Parathyroid adenoma (tissue), 2 donors: Measurements from ENCODE around the gene CCDC102A.

ENCODE experiments used
- H2AFZ ChIP-seq: fragments of 300-600 bp; sonication (generic); one replicate; pipeline ENCODE4 v1.7.0; 2017; ENCODE audit warnings: antibody characterized with exemption, mild to moderate bottlenecking
- H3K27ac ChIP-seq: fragments of 300-600 bp; sonication (generic); one replicate; pipeline ENCODE4 v1.7.0; 2017
- H3K27me3 ChIP-seq: fragments of 300-600 bp; sonication (generic); one replicate; pipeline ENCODE4 v1.7.0; 2017; ENCODE audit warnings: low read length; ENCODE audit not compliant: control insufficient read depth, insufficient read depth
- H3K36me3 ChIP-seq: fragments of 300-600 bp; sonication (generic); one replicate; pipeline ENCODE4 v1.7.0; 2017; ENCODE audit warnings: low read length; ENCODE audit not compliant: control insufficient read depth, insufficient read depth
- H3K4me1 ChIP-seq: fragments of 300-600 bp; sonication (generic); one replicate; pipeline ENCODE4 v1.7.0; 2017; ENCODE audit warnings: control low read depth
- H3K4me2 ChIP-seq: fragments of 300-600 bp; sonication (generic); one replicate; pipeline ENCODE4 v1.7.0; 2017; ENCODE audit warnings: low read length
- H3K4me3 ChIP-seq: fragments of 300-600 bp; sonication (generic); one replicate; pipeline ENCODE4 v1.7.0; 2017; ENCODE audit warnings: low read depth, low read length
- H3K79me2 ChIP-seq: fragments of 300-600 bp; sonication (generic); one replicate; pipeline ENCODE4 v1.7.0; 2017; ENCODE audit warnings: control low read depth
- H3K9ac ChIP-seq: fragments of 300-600 bp; sonication (generic); one replicate; pipeline ENCODE4 v1.7.0; 2017; ENCODE audit warnings: mild to moderate bottlenecking
- H3K9me3 ChIP-seq: fragments of 300-600 bp; sonication (generic); one replicate; pipeline ENCODE4 v1.7.0; 2017; ENCODE audit warnings: low read length; ENCODE audit not compliant: control insufficient read depth
- TF ChIP-seq, protein P1 (sequence below): fragments of 300-600 bp; sonication (generic); IDR thresholded peaks from one replicate; pipeline ENCODE4 v1.7.0; 2017; ENCODE audit warnings: antibody characterized with exemption, mild to moderate bottlenecking
- donor health status: primary hyperparathyroidism.

CCDC102A gene

DNA sequence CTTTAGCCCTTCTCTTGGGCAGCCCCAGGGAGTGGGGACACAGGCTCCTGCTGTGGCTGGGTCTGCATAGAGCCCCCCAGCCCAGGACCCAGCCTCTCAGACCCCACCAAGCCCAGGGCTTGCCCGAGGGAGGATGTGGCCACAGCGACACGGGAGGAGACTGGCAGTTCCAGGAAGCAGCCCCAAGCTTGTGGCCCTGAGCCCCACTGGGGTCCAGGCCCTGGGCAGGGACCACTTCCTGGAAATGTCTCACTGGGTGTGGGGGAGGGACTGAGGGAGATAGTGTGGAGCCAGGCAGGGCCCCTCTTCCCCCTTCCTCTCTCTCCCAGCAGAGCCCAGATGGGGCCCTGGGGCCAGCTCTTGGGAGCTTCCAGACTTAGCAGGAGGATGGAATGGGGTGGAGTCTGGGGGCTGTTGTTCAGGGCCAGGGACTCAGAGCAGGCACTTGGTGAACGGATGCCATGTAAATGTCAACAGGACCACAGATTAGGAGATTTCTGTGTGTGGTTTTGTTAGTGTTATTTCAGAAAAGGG, 41.4 kb upstream of the CCDC102A start:
- no peak overlapping the region for H3K4me3 ChIP-seq
- H3K4me1 ChIP-seq: no peaks in the 10 kb centered on the region
- no peaks in the 10 kb centered on the region for H3K9me3 ChIP-seq
- H2AFZ ChIP-seq: no peak overlapping the region
- no peak overlapping the region for H3K4me2 ChIP-seq
- no peaks in the 10 kb centered on the region for H3K79me2 ChIP-seq
- TF ChIP-seq, protein P1, sequence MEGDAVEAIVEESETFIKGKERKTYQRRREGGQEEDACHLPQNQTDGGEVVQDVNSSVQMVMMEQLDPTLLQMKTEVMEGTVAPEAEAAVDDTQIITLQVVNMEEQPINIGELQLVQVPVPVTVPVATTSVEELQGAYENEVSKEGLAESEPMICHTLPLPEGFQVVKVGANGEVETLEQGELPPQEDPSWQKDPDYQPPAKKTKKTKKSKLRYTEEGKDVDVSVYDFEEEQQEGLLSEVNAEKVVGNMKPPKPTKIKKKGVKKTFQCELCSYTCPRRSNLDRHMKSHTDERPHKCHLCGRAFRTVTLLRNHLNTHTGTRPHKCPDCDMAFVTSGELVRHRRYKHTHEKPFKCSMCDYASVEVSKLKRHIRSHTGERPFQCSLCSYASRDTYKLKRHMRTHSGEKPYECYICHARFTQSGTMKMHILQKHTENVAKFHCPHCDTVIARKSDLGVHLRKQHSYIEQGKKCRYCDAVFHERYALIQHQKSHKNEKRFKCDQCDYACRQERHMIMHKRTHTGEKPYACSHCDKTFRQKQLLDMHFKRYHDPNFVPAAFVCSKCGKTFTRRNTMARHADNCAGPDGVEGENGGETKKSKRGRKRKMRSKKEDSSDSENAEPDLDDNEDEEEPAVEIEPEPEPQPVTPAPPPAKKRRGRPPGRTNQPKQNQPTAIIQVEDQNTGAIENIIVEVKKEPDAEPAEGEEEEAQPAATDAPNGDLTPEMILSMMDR: no peak
- H3K36me3 ChIP-seq: no peaks in the 10 kb centered on the region
- H3K27me3 ChIP-seq: no peaks in the 10 kb centered on the region
- no peak overlapping the region for H3K27ac ChIP-seq
- no peak overlapping the region for H3K9ac ChIP-seq

GRCh38 chr16:57577214-57577613, 40.8 kb upstream of the CCDC102A start:
- H3K4me1 ChIP-seq: no peaks in the 10 kb centered on the region
- no peak overlapping the region for H3K9ac ChIP-seq
- no peak overlapping the region for H2AFZ ChIP-seq
- no peaks in the 10 kb centered on the region for H3K9me3 ChIP-seq
- no peaks in the 10 kb centered on the region for H3K79me2 ChIP-seq
- no peaks in the 10 kb centered on the region for H3K27me3 ChIP-seq
- no peaks in the 10 kb centered on the region for H3K36me3 ChIP-seq
- TF ChIP-seq, protein P1: no peak
- no peak overlapping the region for H3K4me2 ChIP-seq
- no peak overlapping the region for H3K27ac ChIP-seq
- H3K4me3 ChIP-seq: no peak overlapping the region

DNA sequence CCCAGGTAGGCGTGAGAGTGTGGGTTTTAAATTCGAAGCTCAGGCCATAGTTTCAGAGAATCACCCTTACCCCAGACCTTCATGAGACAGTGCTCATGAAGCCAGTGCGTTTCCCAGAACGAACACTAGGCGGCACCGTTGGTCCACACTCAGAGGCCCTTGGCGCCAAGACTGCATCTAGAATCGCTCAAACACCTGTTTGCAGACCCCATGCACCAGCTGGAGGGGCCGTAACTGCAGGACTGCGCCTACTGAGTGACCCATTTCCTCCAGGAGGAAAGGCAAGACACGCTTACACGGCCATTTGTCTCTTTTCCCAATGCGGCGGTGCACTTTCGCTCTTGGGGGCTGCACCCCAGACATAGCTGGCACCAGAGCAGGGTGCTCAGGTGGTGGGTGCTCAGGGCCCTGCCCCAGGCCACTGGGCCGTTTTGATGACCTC, 40.1 kb upstream of the CCDC102A start:
- Histone ChIP-seq H3K9ac (no peak overlapping the region), H3K4me1 (no peaks in the 10 kb centered on the region), H3K9me3 (no peaks in the 10 kb centered on the region), H3K27me3 (no peaks in the 10 kb centered on the region), H3K36me3 (no peaks in the 10 kb centered on the region), H3K4me3 (no peak overlapping the region), H3K4me2 (no peak overlapping the region), H2AFZ (peak overlapping the region; percentile 9), H3K27ac (no peak overlapping the region), H3K79me2 (no peaks in the 10 kb centered on the region)
- TF ChIP-seq, protein P1: peak; percentile 94

GRCh38 chr16:57575468-57576277, 39.3 kb upstream of the CCDC102A start:
- Histone ChIP-seq H3K4me2 (no peak overlapping the region), H3K79me2 (no peaks in the 10 kb centered on the region), H3K4me3 (no peak overlapping the region), H3K27me3 (no peaks in the 10 kb centered on the region), H2AFZ (no peak overlapping the region), H3K4me1 (no peaks in the 10 kb centered on the region), H3K36me3 (no peaks in the 10 kb centered on the region), H3K9me3 (no peaks in the 10 kb centered on the region), H3K9ac (no peak overlapping the region), H3K27ac (no peak overlapping the region)
- TF ChIP-seq, protein P1: no peak
